ENCODE data around the gene ABCB8.

DNA sequence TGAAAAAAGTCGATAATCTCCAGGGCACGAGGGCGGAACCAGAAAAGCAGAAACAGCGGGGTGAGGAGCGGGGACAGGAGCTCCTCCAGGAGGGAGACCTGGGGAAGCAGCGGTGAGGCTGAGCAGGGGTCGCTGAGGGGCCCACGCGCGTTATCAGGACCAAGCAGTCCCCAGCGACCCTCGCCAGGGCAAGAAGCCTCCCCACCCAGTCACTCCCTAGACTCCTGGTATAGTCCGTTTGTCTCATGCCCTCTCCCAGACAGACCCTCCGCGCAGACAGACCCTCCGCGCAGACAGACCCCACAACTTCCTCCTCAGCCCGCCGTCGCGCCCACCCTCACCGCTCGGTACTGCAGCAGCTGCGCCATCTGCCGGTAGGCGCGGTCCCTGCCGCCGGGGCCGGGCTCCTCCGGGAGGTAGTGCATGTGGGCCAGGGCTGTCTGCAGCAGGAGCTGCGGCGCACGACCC lies 10.3 kb upstream of the ABCB8 start:
- TF ChIP-seq, protein P1, sequence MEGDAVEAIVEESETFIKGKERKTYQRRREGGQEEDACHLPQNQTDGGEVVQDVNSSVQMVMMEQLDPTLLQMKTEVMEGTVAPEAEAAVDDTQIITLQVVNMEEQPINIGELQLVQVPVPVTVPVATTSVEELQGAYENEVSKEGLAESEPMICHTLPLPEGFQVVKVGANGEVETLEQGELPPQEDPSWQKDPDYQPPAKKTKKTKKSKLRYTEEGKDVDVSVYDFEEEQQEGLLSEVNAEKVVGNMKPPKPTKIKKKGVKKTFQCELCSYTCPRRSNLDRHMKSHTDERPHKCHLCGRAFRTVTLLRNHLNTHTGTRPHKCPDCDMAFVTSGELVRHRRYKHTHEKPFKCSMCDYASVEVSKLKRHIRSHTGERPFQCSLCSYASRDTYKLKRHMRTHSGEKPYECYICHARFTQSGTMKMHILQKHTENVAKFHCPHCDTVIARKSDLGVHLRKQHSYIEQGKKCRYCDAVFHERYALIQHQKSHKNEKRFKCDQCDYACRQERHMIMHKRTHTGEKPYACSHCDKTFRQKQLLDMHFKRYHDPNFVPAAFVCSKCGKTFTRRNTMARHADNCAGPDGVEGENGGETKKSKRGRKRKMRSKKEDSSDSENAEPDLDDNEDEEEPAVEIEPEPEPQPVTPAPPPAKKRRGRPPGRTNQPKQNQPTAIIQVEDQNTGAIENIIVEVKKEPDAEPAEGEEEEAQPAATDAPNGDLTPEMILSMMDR (conservative IDR thresholded peaks at IDR 0.05): peak; percentile 100
- no peak for TF ChIP-seq ZFX (IDR thresholded peaks at IDR 0.05)

All from C4-2B (cell line).